GM12878 (cell line): ENCODE data around the gene EBPL.

Source experiments
- FOXK2 ChIP-seq: fragments of 450-650 bp; IDR thresholded peaks from 2 replicates; pipeline ENCODE4 v1.6.1; 2017; ENCODE audit warnings: mild to moderate bottlenecking, moderate library complexity
- MEF2A ChIP-seq: IDR thresholded peaks from 2 replicates; pipeline ENCODE4 v1.6.1; 2011; ENCODE audit warnings: low read depth, mild to moderate bottlenecking, low read length, moderate library complexity; ENCODE audit not compliant: insufficient read depth
- REST ChIP-seq: IDR thresholded peaks from 2 replicates; pipeline ENCODE4 v1.6.1; 2012; ENCODE audit warnings: mild to moderate bottlenecking, low read depth, low read length
- ZZZ3 ChIP-seq: IDR thresholded peaks from 2 replicates; pipeline ENCODE4 v1.6.1; 2011; ENCODE audit warnings: low read depth; ENCODE audit not compliant: control insufficient read depth, insufficient read length

GRCh38 chr13:49629196-49629938, 61.9 kb downstream of the EBPL start:
- no peak for TF ChIP-seq ZZZ3
- no peak for TF ChIP-seq REST
- no peak for TF ChIP-seq MEF2A
- TF ChIP-seq FOXK2 = no peak
